HG02763 (cell line): ENCODE results near the gene BRF1.
"Not testable (repeated sequence)": the region's sequence is repeated elsewhere in the genome, so short reads cannot be mapped to it uniquely, and the experiment has no call there.

Experiments
- ATAC-seq: cut with Tn5 transposase; IDR thresholded peaks from one replicate; pipeline ENCODE4 v1.9.1; 2021; ENCODE audit warnings: mild to moderate bottlenecking, moderate library complexity; ENCODE audit not compliant: unreplicated experiment

BRF1 gene

GRCh38 chr14:105333613-105334364 lies 33.0 kb upstream of the BRF1 start:
- ATAC-seq, result no peak

DNA sequence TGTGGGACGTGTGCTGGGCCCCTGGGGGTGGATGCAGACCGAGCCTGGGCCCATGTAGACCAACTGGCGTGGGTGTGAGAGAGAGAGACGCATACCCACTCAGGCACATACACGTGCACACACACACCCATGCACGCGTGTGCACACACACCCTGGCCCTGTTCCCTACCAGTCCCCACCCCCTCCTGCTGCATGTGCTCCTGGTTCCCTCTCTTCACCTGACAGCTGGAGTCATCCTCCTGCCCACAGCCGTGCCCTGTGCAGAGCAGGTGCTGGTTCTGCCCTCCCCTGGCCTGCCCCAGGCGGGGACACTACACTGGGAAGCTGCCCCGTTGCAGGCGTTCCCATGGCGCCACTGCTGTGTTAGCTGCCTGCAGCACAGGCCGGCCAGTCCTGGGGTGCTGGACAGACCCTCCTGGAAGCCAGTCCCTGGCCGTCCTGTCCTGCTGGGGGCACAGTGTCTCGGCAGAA lies 32.3 kb upstream of the BRF1 start:
- ATAC-seq, result no peak

DNA sequence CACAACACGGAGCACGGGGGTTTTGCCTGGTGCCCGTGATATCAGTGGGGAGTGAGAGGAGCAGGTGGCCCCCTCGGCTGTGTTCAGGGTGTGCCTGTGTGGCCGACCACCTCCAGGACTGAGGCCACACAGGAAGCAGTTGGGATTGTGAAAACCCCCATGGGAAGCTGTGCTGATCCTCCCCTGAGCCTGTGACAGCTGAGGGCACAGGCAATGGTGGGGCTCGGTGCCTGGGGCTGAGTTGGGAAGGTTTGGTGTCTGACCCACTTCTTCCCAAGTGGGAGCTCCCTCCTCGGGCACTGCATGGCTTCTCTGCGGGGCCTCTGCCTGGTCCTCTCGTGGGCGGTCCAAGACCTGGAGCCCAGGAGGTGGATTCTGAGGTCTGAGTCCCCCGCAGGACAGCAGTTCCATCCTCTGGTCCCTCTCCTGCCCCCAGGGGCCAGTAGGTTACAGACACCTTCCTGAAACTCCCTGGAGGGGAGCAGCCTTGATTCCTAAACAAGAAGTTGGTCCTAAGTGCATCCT lies 31.6 kb upstream of the BRF1 start:
- no peak for ATAC-seq

GRCh38 chr14:105331575-105332349 lies 31.0 kb upstream of the BRF1 start:
- no peak for ATAC-seq

- ATAC-seq, result no peak
These were observed 29.7 kb upstream of the BRF1 start for GRCh38 chr14:105330491-105330895.

DNA sequence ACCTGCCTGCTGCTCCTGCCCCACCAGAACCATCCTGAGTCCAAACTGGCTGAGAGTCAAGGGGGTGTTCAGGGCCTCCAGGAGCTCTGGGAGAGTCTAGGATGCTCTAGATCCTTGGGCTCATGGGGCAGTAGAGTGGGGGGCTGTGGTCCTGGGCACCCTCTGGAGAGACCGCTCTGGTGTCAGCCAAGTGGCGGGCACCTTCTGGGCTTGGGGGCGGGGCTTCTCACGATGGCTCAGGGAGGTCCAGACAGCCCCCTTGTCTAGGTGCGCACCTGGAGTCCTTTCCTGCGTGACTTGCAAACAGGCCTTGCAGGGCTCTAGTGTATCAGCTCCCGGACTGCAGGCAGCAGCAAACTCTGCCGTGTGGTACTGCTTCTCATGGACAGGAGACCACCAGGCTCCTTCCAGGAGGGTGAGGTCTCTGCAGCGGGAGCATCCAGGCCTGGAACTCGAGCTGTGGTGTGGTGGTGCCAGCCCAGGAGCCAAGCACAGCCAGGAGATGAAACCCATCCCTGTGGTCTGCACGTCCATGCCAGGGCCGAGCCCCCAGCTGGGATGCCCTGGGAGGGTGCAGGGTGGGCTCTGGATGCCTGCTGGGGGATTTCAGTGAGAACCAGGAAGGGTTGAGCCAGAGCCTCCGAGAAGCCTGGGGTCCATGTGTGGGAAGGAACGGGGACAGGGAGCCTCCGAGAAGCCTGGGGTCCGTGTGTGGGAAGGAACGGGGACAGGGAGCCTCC lies 28.8 kb upstream of the BRF1 start:
- ATAC-seq, result no peak

GRCh38 chr14:105328678-105329390 lies 28.0 kb upstream of the BRF1 start:
- no peak for ATAC-seq

DNA sequence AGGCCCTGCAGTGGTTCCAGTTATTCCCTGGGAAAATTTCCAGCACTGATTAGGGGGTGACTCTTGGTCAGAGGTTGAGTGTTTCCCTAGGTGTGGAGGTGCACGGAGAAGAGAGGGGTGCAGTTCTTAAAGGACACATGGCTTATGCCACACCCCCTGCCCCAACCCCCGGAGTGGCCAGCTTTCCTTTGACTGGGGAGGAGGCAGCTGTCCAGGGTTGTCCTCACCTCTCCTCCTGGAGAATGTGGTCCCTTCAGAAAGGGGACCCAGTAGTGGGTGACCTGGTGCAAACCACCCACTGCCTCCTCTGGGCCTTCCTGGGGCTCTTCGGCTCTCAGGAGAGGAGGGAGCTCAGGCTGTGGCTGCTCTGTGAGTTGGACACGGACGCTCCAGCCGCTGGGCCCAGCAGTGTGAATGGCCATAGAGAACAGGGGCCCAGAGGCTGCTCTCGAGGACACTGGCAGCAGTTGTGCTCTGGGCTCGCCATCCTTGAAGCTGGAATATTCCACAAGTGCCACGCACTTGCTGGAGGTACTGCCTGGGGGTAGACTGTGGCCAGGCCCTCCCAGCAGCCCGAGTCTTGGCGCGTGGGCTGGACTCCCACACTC lies 27.4 kb upstream of the BRF1 start:
- ATAC-seq, result no peak

DNA sequence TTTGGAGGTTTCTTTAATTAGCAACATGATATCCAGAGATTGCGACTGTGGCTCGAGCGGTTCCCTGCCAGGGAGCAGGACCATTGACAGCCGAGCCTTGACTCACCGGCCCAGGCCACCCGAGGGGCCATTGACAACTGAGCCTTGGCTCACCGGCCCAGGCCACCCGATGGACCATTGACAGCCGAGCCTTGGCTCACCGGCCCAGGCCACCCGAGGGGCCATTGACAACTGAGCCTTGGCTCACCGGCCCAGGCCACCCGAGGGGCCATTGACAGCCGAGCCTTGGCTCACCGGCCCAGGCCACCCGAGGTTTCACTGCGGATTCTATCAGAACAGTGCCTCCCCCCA lies 26.9 kb upstream of the BRF1 start:
- ATAC-seq, result not testable (repeated sequence)

DNA sequence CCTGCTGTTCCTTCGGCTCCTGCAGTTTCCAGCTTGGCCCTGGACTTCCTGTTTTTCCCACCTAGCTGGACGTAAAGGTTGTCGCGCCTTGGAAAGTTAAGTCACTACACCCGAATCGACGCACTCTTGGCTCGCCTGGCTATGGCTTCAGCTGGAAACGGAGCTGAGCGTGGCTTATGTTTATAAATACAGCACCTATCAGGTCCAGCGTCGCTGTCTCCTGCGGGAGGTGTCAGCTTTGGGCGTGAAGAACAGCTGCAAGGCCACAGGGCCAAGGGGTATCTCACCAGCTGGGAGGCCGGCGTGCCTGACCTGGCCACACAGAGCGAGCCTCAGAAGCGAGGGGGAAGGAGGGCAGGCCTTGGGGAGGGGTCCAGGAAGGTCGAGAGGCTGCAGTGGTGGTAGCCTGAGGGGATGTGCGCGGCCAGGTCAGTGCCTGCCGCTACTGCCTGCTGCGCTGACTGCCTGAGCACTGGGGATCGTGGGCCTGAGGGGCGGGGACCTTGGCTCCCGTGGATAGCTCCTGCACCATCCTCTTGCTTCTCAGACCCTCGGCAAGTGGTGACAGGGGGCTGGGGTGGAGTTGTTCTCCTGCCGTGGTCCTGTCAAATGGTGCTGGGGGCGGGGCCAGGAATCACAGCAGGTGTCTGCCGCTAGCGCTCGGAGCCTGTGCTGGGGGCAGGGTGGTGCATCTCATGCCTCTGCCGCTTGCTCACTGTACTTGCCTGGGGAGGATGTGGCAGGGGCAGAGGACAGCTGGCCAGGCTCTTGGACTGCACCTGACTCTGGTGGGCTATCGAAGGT lies 26.3 kb upstream of the BRF1 start:
- no peak for ATAC-seq

GRCh38 chr14:105326568-105326867 lies 25.7 kb upstream of the BRF1 start:
- no peak for ATAC-seq

- ATAC-seq, result no peak
These were observed 25.1 kb upstream of the BRF1 start for GRCh38 chr14:105325716-105326567.

DNA sequence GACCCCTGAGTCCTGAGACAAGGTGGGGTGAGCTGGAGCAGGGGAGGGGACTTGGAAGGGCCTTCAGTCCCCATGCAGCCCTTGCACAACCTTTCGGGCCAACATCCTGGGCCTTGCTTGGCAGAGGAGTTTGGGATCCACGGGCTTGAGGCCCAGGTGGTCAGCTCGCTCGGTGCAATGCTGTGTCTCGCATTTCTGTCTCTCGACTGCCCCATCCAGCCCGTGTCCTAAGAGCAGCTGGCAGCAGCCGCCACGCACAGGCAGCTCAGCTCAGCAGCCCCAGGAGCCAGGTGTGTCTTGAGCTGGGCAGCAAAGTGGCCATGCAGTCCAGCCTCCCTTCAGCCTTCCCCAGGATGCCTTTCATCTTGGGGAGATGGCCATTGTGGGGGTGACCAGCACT lies 24.5 kb upstream of the BRF1 start:
- ATAC-seq, result no peak

DNA sequence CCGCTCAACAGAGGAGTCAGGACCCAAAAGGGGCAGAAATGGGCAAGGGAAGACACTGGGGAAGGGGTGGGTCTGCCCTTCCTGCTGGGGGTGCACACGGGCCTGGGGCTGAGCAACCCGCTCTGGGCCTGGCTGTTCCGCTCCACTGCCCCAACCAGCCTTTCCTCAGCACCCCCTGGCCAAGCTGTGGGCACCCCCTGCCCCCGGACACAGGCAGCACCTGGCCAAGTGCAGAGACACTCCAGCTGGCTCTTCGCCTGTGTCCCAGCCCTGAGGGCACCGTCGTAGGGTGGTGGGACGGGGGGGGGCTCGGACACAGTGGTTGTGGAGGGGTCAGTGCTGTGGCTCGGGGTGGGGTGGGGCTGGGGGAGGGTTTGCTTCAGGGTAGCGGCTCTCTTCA lies 24.1 kb upstream of the BRF1 start:
- ATAC-seq, result no peak

- ATAC-seq, result no peak
These were observed 23.4 kb upstream of the BRF1 start for GRCh38 chr14:105324080-105324778.

- ATAC-seq, result no peak
These were observed 22.9 kb upstream of the BRF1 start for GRCh38 chr14:105323663-105324062.

DNA sequence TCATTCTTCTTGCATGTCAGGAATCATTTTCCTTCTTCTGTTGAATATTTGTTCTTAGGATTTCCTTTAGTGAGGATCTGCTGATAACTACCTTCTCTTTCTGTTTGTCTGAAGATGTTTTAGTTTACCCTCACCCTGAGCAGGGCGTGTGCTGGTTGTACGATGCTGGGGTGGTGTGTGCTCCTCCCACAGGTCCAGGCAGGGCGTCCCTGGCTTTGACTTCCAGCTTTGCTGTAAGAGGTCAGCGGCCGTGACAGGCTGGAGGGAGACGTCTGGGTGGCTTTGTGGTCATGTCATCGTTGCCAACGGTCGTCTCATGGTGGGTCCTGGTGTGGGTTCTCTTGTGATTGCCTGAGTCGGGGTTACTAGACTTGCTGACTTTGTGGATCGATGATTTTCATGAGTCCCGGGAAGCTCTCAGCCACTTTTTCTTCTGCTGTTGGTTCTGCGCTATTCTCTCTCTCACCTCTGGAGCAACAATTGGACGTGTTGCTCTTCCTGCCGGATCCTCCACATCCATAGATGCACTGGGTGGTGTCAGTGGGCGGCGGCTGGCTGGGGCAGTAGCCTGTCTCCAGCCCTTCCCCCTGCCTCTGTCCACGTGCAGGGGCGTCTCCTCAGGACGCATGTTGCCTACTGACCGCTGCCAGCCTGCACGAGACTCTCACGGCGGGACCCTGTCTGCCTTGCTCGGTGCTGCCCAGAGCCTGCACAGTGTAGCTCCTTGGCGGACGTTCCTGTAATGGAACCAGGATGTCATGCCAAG lies 22.2 kb upstream of the BRF1 start:
- no peak for ATAC-seq

DNA sequence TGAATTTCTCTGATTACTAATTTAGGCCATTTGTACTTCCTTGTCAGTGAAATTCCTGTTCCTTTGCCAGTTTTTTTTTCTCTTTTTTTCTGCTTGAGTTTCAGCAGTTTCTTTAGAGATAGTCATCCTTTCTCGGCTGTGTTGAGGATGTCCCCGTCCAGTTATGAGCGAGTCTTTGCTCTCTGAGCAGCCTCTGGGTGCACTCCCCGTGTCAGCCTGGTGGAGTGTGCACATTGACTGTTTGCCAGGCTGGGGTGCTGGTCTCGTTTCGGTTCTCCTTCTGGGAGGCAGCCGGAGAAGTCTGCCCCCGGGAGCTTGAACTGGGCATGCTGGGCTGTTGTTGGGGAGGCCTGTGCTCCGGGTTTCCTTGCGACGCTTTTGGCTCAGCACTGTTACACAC lies 16.7 kb upstream of the BRF1 start:
- no peak for ATAC-seq
